Neural progenitor cell (in vitro differentiated cells): Measurements from ENCODE around the gene PGK2. TPM values are rescaled to one million over a fixed set of nuclear protein-coding genes. Genes with fewer than 3 reads are reported as not detected.
"Not testable (repeated sequence)": the region's sequence is repeated elsewhere in the genome, so short reads cannot be mapped to it uniquely, and the experiment has no call there.

ENCODE experiments used
- DNase-seq: peaks from one replicate; pipeline ENCODE4 v3.0.0-alpha.2; 2016; ENCODE audit warnings: low spot score
- H2AFZ ChIP-seq: fragments of 200-600 bp; sonication (generic); replicated peaks from 2 replicates; pipeline ENCODE4 v1.6.1; 2016; ENCODE audit warnings: antibody characterized with exemption
- H3F3A ChIP-seq: fragments of 200-600 bp; sonication (generic); 2 replicates; pipeline ENCODE4 v1.6.1; 2016; ENCODE audit warnings: antibody characterized with exemption, low read depth
- H3K27ac ChIP-seq: fragments of 200-600 bp; sonication (generic); 2 replicates; pipeline ENCODE4 v1.5.1; 2016; ENCODE audit warnings: mild to moderate bottlenecking
- H3K27me3 ChIP-seq: fragments of 200-600 bp; sonication (generic); 2 replicates; pipeline ENCODE4 v1.6.1; 2016; ENCODE audit warnings: mild to moderate bottlenecking, moderate library complexity
- H3K36me3 ChIP-seq: fragments of 200-600 bp; sonication (generic); 2 replicates; pipeline ENCODE4 v1.5.1; 2016
- H3K4me1 ChIP-seq: fragments of 200-600 bp; sonication (generic); 2 replicates; pipeline ENCODE4 v1.6.1; 2016; ENCODE audit warnings: mixed run types
- H3K4me2 ChIP-seq: fragments of 200-600 bp; sonication (generic); 2 replicates; pipeline ENCODE4 v1.6.1; 2016
- H3K4me3 ChIP-seq: fragments of 200-600 bp; sonication (generic); 2 replicates; pipeline ENCODE4 v1.5.1; 2016
- H3K79me2 ChIP-seq: fragments of 200-600 bp; sonication (generic); 2 replicates; pipeline ENCODE4 v1.6.1; 2016; ENCODE audit warnings: low read depth
- H3K9ac ChIP-seq: fragments of 200-600 bp; sonication (generic); 2 replicates; pipeline ENCODE4 v1.6.1; 2016
- H3K9me3 ChIP-seq: fragments of 200-600 bp; sonication (generic); 2 replicates; pipeline ENCODE4 v1.5.1; 2016; ENCODE audit warnings: low read depth
- H4K20me1 ChIP-seq: fragments of 200-600 bp; sonication (generic); 2 replicates; pipeline ENCODE4 v1.6.1; 2016; ENCODE audit warnings: low read depth
- H3K27ac Mint-ChIP-seq: 3 replicates; pipeline ENCODE4 v1.8.0; 2021; ENCODE audit warnings: mixed read lengths
- H3K27me3 Mint-ChIP-seq: 2 replicates; pipeline ENCODE4 v1.8.0; 2022; ENCODE audit warnings: low read depth, mild to moderate bottlenecking, inconsistent platforms, moderate library complexity, mixed read lengths; ENCODE audit not compliant: insufficient read depth
- H3K36me3 Mint-ChIP-seq: 3 replicates; pipeline ENCODE4 v1.8.0; 2021; ENCODE audit warnings: mixed read lengths
- H3K4me1 Mint-ChIP-seq: 3 replicates; pipeline ENCODE4 v1.8.0; 2021; ENCODE audit warnings: mixed read lengths
- H3K4me3 Mint-ChIP-seq: 3 replicates; pipeline ENCODE4 v1.8.0; 2021; ENCODE audit warnings: mild to moderate bottlenecking, moderate library complexity, mixed read lengths
- H3K9me3 Mint-ChIP-seq: 3 replicates; pipeline ENCODE4 v1.8.0; 2020; ENCODE audit warnings: mixed read lengths
- EZH2 ChIP-seq: fragments of 200-600 bp; sonication (generic); IDR thresholded peaks from 2 replicates; pipeline ENCODE4 v1.6.1; 2017; ENCODE audit warnings: antibody characterized with exemption, mild to moderate bottlenecking, moderate library complexity
- EZH2phosphoT487 ChIP-seq: fragments of 200-600 bp; sonication (generic); IDR thresholded peaks from 2 replicates; pipeline ENCODE4 v1.6.1; 2017; ENCODE audit warnings: antibody characterized with exemption
- total RNA-seq: library from RNA; depleted of rRNA; stranded (reverse); fragments of >200 nt; gene quantifications from 2 replicates; pipeline ENCODE4 v1.2.3, GENCODE V29; 2015; ENCODE audit warnings: low replicate concordance
- TF ChIP-seq, protein P1 (sequence below): fragments of 200-600 bp; sonication (generic); IDR thresholded peaks from 2 replicates; pipeline ENCODE4 v1.5.1; 2017; ENCODE audit warnings: antibody characterized with exemption, mild to moderate bottlenecking

The PGK2 gene
- total RNA-seq, 1 donor from 2014 or later = not detected

DNA sequence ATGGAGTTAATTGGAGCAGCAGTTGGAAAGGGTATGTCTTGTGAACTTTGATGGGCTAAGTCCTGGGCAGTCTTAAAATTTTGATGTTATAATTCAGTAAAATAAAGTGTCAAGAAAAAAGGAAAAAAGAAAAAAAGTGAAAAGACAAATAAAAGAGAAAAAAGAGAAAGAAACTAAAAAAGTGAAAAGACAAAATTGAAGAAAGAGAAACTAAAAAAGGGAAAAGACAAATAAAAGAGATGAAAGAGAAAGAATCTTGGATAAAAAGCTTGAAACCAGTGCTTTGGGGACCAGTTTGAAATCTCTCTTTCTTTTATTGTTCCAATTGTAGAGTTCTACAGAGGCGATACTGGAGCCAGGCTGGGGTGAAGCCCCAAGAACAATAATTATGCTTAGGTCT is 12.0 kb upstream of the PGK2 start:
- no peak overlapping the region for H3K27ac Mint-ChIP-seq
- no peak for DNase-seq
- H3K27me3 Mint-ChIP-seq = no peaks in the 10 kb centered on the region
- Histone ChIP-seq H3K4me2 (no peak overlapping the region), H3K27ac (no peak overlapping the region), H3F3A (no peaks in the 10 kb centered on the region), H3K9me3 (no peaks in the 10 kb centered on the region), H2AFZ (peak overlapping the region; percentile 59), H3K9ac (no peak overlapping the region), H3K36me3 (no peaks in the 10 kb centered on the region), H3K79me2 (no peaks in the 10 kb centered on the region), H3K27me3 (no peaks in the 10 kb centered on the region), H4K20me1 (no peaks in the 10 kb centered on the region), H3K4me1 (peaks cover 3% of the 10 kb centered on the region), H3K4me3 (no peak overlapping the region)
- no peaks in the 10 kb centered on the region for H3K4me1 Mint-ChIP-seq
- TF ChIP-seq EZH2phosphoT487 (no peak), EZH2 (no peak)
- TF ChIP-seq, protein P1, sequence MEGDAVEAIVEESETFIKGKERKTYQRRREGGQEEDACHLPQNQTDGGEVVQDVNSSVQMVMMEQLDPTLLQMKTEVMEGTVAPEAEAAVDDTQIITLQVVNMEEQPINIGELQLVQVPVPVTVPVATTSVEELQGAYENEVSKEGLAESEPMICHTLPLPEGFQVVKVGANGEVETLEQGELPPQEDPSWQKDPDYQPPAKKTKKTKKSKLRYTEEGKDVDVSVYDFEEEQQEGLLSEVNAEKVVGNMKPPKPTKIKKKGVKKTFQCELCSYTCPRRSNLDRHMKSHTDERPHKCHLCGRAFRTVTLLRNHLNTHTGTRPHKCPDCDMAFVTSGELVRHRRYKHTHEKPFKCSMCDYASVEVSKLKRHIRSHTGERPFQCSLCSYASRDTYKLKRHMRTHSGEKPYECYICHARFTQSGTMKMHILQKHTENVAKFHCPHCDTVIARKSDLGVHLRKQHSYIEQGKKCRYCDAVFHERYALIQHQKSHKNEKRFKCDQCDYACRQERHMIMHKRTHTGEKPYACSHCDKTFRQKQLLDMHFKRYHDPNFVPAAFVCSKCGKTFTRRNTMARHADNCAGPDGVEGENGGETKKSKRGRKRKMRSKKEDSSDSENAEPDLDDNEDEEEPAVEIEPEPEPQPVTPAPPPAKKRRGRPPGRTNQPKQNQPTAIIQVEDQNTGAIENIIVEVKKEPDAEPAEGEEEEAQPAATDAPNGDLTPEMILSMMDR = no peak
- peaks cover 3% of the 10 kb centered on the region for H3K9me3 Mint-ChIP-seq
- H3K36me3 Mint-ChIP-seq = no peaks in the 10 kb centered on the region
- H3K4me3 Mint-ChIP-seq = no peak overlapping the region

DNA sequence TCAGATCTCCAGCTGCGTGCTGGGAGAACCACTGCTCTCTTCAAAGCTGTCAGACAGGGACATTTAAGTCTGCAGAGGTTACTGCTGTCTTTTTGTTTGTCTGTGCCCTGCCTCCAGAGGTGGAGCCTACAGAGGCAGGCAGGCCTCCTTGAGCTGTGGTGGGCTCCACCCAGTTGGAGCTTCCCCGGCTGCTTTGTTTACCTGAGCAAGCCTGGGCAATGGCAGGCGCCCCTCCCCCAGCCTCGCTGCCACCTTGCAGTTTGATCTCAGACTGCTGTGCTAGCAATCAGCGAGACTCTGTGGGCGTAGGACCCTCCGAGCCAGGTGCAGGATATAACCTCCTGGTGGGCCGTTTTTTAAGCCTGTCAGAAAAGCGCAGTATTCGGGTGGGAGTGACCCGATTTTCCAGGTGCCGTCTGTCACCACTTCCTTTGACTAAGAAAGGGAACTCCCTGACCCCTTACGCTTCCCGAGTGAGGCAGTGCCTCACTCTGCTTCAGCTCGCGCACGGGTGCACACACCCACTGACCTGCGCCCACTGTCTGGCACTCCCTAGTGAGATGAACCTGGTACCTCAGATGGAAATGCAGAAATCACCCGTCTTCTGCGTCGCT is 9.9 kb upstream of the PGK2 start:
- not testable (repeated sequence) for H3K36me3 ChIP-seq, H3K79me2 ChIP-seq, H3K27ac Mint-ChIP-seq, H3K27ac ChIP-seq, H3K27me3 Mint-ChIP-seq, H3K4me1 Mint-ChIP-seq, H3K36me3 Mint-ChIP-seq, H3K9ac ChIP-seq, H3K27me3 ChIP-seq, H3K9me3 Mint-ChIP-seq, H3K4me1 ChIP-seq, H3K9me3 ChIP-seq, H4K20me1 ChIP-seq, H3F3A ChIP-seq
- peak overlapping the region; percentile 76 for H3K4me2 ChIP-seq
- peak overlapping the region; percentile 69 for H3K4me3 Mint-ChIP-seq
- H3K4me3 ChIP-seq = peak overlapping the region; percentile 52
- peak overlapping the region; percentile 91 for H2AFZ ChIP-seq
- DNase-seq = peak; percentile 3

DNA sequence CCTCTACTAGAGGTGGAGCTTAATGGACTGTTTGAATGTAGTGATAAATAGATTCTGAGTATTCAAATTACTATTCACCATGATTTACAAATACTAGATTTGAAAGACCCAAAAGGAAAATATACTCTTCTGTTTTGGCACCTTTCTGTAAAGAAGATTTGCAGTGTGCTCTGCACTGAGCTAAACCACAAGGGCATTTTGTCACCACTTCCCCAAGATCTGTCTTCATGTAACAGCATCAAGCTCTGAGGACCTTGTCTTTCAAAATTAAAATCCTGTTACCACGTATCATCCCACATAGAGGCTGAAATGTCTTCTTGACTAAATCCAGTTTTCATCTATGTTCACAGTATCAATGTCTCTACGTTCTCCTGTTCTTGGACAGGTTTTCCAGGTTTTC is 3.3 kb upstream of the PGK2 start:
- Histone ChIP-seq H3K4me1 (no peaks in the 10 kb centered on the region), H3K36me3 (no peaks in the 10 kb centered on the region), H3K4me2 (no peak overlapping the region), H3F3A (no peaks in the 10 kb centered on the region), H3K27me3 (no peaks in the 10 kb centered on the region), H3K79me2 (no peaks in the 10 kb centered on the region), H3K4me3 (no peak overlapping the region), H3K27ac (no peak overlapping the region), H3K9ac (no peak overlapping the region), H4K20me1 (no peaks in the 10 kb centered on the region), H2AFZ (no peak overlapping the region), H3K9me3 (no peaks in the 10 kb centered on the region)
- H3K27me3 Mint-ChIP-seq = no peaks in the 10 kb centered on the region
- no peak overlapping the region for H3K4me3 Mint-ChIP-seq
- H3K9me3 Mint-ChIP-seq = no peaks in the 10 kb centered on the region
- no peaks in the 10 kb centered on the region for H3K4me1 Mint-ChIP-seq
- no peak overlapping the region for H3K27ac Mint-ChIP-seq
- TF ChIP-seq, protein P1 = no peak
- TF ChIP-seq EZH2phosphoT487 (no peak), EZH2 (no peak)
- DNase-seq = no peak
- H3K36me3 Mint-ChIP-seq = no peaks in the 10 kb centered on the region

DNA sequence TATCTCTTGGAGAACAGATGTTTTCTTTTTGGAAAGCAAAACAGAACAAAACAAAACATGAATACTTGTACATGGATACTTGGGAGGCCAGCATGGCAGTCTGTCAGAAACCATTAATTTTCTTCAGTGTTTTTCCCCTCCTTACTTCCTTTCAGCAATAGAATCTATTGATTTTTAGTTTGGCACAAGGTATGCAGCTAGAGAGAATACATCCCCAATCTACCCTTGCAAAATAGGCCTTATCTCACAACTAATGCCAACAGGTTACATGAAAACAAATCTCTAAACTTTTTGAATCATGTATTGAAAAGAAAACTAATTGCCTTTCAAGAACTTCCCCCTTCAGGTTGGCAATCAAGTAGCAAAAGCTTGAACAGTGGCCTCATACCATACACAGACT is 2.8 kb downstream of the PGK2 start:
- DNase-seq = no peak
- no peaks in the 10 kb centered on the region for H3K4me1 Mint-ChIP-seq
- no peaks in the 10 kb centered on the region for H3K36me3 ChIP-seq
- no peak overlapping the region for H2AFZ ChIP-seq
- H3K4me1 ChIP-seq = no peaks in the 10 kb centered on the region
- H3K9me3 Mint-ChIP-seq = no peaks in the 10 kb centered on the region
- H4K20me1 ChIP-seq = no peaks in the 10 kb centered on the region
- no peak overlapping the region for H3K27ac Mint-ChIP-seq
- H3F3A ChIP-seq = no peaks in the 10 kb centered on the region
- no peak overlapping the region for H3K4me2 ChIP-seq
- H3K27me3 ChIP-seq = no peaks in the 10 kb centered on the region
- H3K9me3 ChIP-seq = no peaks in the 10 kb centered on the region
- H3K36me3 Mint-ChIP-seq = no peaks in the 10 kb centered on the region
- no peak overlapping the region for H3K27ac ChIP-seq
- H3K9ac ChIP-seq = no peak overlapping the region
- H3K4me3 Mint-ChIP-seq = no peak overlapping the region
- H3K4me3 ChIP-seq = no peak overlapping the region
- H3K27me3 Mint-ChIP-seq = no peaks in the 10 kb centered on the region
- TF ChIP-seq EZH2 = no peak
- TF ChIP-seq, protein P1 = no peak
- TF ChIP-seq EZH2phosphoT487 = no peak
- H3K79me2 ChIP-seq = no peaks in the 10 kb centered on the region
